GM19463 (cell line): Measurements from ENCODE around the gene ATXN3L.

Experiments used
- ATAC-seq: cut with Tn5 transposase; IDR thresholded peaks from one replicate; pipeline ENCODE4 v1.9.1; 2021; ENCODE audit warnings: mild to moderate bottlenecking, moderate library complexity; ENCODE audit not compliant: unreplicated experiment

ATXN3L gene

DNA sequence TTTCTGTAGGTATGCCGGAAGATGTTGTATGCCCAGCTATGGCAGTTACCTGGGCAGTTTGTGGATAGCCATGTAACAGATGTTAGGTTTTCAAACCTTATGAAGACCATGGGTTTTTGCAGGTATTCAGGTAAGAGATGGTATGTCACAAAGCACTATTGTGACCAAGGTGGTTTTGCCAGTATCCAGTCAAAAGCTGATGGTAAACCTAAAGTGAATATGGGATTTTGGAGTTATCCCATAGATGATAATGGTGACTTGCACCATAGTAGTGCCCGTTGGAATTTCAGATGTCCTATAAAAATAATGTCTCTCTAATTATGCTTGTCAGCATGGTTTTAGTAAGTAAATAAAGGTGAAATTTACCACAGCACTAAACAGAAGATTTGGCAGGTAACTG, at the start of gene ATXN3L:
Gene ATXN3L, minus strand, starts transcription at position 101 of the 400 bp plus-strand sequence. CDS start 119 bp downstream, outside the sequence.
- ATAC-seq: no peak

DNA sequence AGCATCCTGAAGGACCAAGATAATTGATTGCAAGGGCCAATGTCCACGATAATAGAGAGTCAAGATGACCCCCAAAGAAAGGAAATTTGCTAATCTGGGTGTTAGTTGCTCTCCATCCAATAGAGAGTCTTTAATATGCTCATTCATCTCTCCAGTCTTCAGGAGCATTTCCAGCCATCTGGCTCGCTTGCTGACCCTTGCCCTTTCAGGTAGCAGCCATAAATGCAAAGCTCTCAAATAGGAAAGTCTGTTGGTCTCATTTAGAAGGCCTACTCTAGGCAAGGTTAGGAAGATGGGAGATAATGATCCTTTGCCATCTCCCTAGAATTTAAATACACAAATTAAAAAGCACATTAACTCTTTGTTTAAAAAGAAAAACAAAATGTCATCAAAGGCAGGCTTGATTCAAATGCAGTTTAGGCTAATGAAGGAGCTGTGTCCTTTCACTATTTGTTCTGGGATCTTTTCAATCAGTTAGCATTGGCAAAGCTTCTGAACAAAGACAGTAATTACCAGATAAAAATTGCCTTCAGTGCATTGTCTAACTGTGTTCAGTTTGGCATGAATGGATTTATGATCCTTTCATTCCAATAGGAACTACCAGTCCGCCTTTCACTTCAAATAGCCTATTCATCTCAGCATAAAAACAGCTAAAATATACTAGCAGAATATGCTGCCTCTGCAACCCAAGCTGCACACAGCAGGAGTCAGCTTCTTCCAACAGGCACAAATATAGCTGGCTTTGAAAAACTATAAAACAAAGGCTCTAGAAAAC, 49.6 kb upstream of the ATXN3L start:
- no peak for ATAC-seq

DNA sequence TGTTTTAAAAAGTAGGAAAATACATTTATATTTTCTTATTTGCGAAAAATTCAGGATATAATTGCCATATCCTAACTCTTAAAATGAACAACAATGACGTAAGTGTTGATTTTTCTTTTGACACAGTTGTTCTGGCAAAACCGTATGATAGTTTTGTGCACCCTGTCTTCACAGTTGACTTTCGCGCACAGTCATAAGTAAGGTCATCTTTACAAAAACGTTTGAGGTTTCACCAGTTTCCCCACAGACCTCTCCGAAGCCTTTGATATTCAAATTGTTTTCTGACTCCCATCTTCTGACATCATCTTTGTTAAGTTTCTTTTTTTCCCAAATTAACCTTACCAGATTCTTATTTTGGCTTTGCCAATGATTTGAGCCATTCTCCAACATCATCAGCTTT, 48.1 kb upstream of the ATXN3L start:
- ATAC-seq: no peak

- no peak for ATAC-seq
These were observed 46.8 kb upstream of the ATXN3L start for GRCh38 chrX:13366698-13367097.

DNA sequence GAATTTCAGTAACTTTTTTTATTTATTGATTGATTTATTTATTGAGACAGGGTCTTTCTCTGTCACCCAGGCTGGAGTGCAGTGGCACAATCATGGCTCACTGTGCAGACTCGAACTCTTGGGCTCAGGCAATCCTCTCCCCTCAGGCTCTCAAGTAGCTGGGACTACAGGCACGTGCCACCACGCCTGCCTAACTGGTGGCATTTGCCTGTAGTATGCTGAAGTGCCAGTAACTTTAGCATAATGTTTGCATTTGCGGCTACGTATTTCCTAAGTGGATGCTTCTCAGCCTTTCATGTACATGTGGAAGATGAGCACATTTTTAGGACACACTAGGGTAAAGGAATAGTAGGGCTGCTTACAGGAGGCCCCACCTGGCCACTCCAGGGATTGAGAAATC, 45.3 kb upstream of the ATXN3L start:
- no peak for ATAC-seq

DNA sequence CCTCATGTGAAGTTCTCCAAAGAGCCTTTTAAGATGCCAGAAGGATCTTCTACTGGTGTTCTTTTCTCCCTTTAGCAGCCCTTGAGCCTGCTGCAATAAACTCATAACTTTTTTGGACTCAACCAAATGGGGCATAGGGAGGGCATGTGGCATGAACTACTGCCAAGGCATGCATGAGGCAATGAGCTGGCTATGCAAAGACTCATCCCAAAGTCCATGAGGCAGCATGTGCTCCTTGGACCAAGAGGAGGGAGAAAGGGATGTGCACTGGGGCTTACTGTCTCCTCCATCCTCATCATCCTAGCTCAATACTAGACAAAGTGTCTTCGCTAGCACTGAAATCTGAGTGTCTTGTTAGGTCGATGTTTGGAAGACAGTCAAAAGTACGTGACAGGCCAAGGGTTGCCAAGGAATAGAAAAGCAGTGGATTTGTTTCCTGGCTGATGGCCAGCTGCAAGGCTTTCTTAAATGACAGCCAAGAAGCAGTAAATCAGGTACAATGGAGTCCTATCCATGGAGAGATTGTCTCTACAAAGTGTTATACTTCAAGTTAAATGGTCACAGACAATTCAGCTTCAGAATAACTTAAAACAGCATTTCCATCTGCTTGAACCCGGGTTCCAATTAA, 44.5 kb upstream of the ATXN3L start:
- ATAC-seq: no peak

GRCh38 chrX:13360146-13360545, 40.3 kb upstream of the ATXN3L start:
- ATAC-seq: no peak

GRCh38 chrX:13357925-13358324, 38.1 kb upstream of the ATXN3L start:
- ATAC-seq: no peak

GRCh38 chrX:13346646-13347045, 26.8 kb upstream of the ATXN3L start:
- no peak for ATAC-seq

- ATAC-seq: no peak
These were observed 25.6 kb upstream of the ATXN3L start for GRCh38 chrX:13345438-13345837.

GRCh38 chrX:13345037-13345436, 25.2 kb upstream of the ATXN3L start:
- no peak for ATAC-seq

DNA sequence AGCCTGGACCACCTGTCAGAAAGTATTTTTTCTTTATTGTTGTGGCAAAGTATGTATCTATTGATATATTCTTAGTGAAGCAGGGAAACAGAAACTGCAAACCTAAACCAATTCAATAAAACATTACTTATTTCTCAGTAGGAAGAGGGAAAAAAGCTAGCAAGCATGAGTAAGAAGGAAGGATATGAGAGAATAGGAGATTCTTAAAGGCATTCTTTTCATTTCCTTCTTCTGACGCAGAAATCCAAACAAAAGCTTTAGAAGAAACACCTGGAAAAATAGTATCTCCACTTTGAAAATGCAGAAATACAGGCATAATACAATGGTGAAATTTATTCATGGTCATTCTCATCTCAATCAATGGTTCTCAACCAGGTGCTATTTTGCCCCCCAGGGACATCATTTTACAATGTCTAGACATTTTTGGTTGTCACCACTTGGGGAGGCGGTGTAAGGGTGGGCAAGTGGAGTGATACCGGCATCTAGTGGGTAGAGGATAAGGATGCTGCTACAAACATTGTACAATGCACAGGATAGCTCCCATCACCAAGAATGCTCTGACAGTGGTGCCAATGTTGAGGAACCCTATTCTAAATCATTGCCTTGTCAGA, 21.7 kb upstream of the ATXN3L start:
- ATAC-seq: no peak

- ATAC-seq: no peak
These were observed 20.4 kb upstream of the ATXN3L start for GRCh38 chrX:13340182-13340791.

GRCh38 chrX:13339607-13340006, 19.8 kb upstream of the ATXN3L start:
- no peak for ATAC-seq

- no peak for ATAC-seq
These were observed 19.2 kb upstream of the ATXN3L start for GRCh38 chrX:13338996-13339515.

- ATAC-seq: no peak
These were observed 14.6 kb upstream of the ATXN3L start for GRCh38 chrX:13334491-13334890.

DNA sequence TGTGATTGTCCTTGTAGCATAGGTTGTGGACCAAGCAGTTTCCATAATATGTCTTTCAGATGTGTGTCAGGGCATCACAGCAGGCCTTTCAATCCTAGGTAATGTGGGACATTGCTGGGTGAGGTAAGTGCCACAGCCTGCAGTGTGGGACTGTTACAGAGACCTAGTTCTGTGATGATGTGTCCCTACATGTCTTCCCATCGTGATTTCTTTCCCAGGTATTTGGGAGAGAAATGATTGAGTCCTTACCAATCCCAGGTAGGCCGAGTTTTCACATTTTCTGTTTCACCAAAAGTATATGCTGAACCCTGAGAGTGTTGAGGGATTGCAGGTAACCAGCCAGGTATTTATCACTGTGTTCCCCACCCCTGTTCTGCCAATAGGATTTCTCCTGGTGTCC, 10.6 kb upstream of the ATXN3L start:
- ATAC-seq: no peak

- ATAC-seq: no peak
These were observed 7.8 kb upstream of the ATXN3L start for GRCh38 chrX:13327666-13328065.

GRCh38 chrX:13323241-13323640, 3.4 kb upstream of the ATXN3L start:
- no peak for ATAC-seq

DNA sequence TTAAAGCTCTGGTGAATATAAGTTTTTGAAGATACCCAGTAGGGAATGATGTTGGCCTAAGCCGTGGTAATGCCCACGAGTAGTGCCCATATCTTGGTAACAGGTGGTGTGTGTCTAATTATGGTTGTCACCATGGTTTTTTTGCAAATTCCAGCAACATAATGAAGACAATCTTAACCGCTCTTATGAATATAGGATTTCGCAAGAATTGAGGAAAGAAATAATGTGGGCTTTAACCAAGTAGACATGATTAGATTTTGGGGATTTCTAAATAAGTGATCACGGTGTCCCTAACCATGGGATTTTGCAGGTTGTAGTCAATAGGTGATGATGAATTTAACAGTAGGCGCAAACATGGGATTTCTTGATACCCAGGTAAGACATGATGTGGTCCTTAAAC, 2.5 kb downstream of the ATXN3L start:
- no peak for ATAC-seq

- no peak for ATAC-seq
These were observed 8.3 kb downstream of the ATXN3L start for GRCh38 chrX:13311560-13311959.

DNA sequence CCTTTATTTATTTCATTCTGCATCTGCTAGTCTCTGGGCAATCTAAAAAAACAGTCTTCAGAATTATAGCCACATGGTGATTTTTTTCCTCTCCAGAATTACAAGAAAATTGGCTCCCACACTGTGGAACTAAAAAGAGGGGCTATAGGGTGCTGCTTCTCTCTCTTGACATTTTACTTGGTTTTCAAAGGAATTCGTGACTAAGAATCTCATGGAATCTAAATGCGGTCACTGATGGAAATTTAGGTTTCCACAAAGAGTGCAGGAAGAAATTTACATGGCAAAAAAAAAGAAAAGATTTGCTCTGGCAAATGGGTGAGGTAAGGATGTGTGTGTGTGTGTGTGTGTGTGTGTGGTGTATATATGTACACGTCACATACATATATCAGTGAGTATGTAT, 10.2 kb downstream of the ATXN3L start:
- ATAC-seq: no peak
